ENCODE data around the gene DHCR7.

Gene DHCR7

GRCh38 chr11:71478528-71478840 lies 30.3 kb upstream of the DHCR7 start:
- H3K4me3 ChIP-seq (ENCODE audit: low read depth, low read length), result no peak overlapping the region
- TF ChIP-seq CTCF (IDR thresholded peaks at IDR 0.05; ENCODE audit: control insufficient read depth, extremely low read depth, insufficient read depth), result no peak
- DNase-seq (ENCODE audit: low read depth), result no peak

GRCh38 chr11:71477641-71478527 lies 29.7 kb upstream of the DHCR7 start:
- no peak overlapping the region for H3K4me3 ChIP-seq (ENCODE audit: low read depth, low read length)
- TF ChIP-seq CTCF (IDR thresholded peaks at IDR 0.05; ENCODE audit: control insufficient read depth, extremely low read depth, insufficient read depth), result no peak
- DNase-seq (ENCODE audit: low read depth), result no peak

DNA sequence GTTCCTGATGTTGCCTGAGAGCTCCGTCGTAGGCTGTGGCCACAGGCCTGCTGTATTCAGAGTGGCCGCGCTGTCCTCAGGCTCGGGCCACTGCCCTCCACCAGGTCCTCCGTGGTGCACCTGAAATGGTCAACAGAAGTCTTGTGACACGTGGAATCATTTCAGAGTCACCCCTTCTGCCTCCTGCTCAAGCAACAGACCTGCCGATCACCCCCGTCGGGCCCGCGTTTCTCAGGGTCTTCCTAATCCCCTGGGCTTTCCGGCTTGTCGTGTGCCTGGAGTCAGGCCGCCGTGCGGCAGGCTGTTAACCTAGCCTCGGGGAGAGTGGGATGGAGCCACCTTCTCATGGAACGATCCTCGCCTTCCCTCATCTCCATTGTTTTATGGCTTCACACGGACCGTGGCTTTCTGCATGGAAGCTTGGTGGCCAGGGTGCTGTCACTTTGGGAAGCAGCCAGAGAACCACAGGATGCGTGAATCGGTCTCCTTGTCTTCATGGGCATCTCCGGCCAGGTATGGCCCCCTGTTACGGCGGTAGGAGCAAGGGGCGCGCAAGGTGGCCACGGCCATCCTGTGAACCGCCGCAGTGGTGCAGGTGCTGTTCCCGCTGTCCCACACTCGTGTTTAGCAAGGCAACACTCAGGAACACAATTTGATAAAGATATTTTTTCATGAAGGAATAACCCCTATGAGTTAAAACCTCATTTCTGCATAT lies 28.9 kb upstream of the DHCR7 start:
- DNase-seq (ENCODE audit: low read depth), result no peak
- no peak overlapping the region for H3K4me3 ChIP-seq (ENCODE audit: low read depth, low read length)
- TF ChIP-seq CTCF (IDR thresholded peaks at IDR 0.05; ENCODE audit: control insufficient read depth, extremely low read depth, insufficient read depth), result no peak

DNA sequence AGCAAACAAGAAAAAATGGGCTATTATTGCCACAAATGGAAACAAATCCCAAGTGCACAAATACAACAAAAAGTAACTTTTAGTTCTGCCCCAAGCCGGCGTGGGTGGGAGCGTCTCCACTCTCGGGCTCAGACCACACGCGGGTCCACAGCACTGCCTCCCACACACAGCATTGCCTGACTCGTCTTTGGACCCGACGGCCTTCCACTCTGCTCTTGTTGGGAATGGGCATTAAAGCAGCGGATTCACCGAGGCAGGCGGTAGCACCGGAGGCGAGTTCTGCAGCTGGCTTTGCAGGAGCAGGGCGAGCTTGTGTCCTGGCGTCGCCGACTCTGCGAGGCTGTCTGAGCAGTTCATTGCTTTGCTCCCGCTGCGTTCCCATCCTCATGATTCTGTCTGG lies 27.8 kb upstream of the DHCR7 start:
- no peak for DNase-seq (ENCODE audit: low read depth)
- TF ChIP-seq CTCF (IDR thresholded peaks at IDR 0.05; ENCODE audit: control insufficient read depth, extremely low read depth, insufficient read depth), result no peak
- no peak overlapping the region for H3K4me3 ChIP-seq (ENCODE audit: low read depth, low read length)

GRCh38 chr11:71474771-71475483 lies 26.7 kb upstream of the DHCR7 start:
- no peak for DNase-seq (ENCODE audit: low read depth)
- no peak overlapping the region for H3K4me3 ChIP-seq (ENCODE audit: low read depth, low read length)
- TF ChIP-seq CTCF (IDR thresholded peaks at IDR 0.05; ENCODE audit: control insufficient read depth, extremely low read depth, insufficient read depth), result no peak

- no peak for DNase-seq (ENCODE audit: low read depth)
- H3K4me3 ChIP-seq (ENCODE audit: low read depth, low read length), result no peak overlapping the region
- no peak for TF ChIP-seq CTCF (IDR thresholded peaks at IDR 0.05; ENCODE audit: control insufficient read depth, extremely low read depth, insufficient read depth)
Measured at GRCh38 chr11:71474141-71474770, 26.1 kb upstream of the DHCR7 start.

Measured in LNCaP clone FGC (cell line).